ENCODE data around the gene COPS3.

DNA sequence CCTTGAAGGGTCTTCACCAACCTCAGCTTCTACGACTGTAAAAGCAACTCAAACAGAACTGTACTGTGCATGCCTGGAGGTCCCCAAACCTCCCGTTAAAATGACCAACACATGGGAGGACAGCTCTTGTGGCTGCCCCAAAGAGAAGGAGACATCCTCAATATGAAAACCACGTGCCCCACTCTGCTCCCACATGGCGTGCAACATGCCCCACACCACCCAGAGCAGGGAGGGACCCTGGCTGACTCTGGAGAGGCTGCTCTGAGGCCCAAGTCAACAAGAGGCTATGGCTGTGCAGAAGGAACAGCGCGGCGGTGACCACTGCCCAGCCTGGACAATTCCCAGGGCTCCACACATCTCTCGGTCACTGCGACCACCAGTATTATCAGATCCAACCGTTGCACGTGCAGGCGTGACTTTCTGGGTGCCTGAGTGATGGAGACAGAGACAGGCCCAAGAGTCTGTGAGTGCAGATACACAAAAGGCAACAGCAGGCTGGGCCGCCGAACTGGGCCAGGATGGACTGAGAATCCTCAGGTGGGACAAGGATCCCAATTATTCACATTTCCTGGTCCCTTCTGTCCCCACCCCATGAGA, 76.3 kb downstream of the COPS3 start:
- no peak for TF ChIP-seq POLR2A (IDR thresholded peaks at IDR 0.05)
- TF ChIP-seq, protein P1, sequence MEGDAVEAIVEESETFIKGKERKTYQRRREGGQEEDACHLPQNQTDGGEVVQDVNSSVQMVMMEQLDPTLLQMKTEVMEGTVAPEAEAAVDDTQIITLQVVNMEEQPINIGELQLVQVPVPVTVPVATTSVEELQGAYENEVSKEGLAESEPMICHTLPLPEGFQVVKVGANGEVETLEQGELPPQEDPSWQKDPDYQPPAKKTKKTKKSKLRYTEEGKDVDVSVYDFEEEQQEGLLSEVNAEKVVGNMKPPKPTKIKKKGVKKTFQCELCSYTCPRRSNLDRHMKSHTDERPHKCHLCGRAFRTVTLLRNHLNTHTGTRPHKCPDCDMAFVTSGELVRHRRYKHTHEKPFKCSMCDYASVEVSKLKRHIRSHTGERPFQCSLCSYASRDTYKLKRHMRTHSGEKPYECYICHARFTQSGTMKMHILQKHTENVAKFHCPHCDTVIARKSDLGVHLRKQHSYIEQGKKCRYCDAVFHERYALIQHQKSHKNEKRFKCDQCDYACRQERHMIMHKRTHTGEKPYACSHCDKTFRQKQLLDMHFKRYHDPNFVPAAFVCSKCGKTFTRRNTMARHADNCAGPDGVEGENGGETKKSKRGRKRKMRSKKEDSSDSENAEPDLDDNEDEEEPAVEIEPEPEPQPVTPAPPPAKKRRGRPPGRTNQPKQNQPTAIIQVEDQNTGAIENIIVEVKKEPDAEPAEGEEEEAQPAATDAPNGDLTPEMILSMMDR (IDR thresholded peaks at IDR 0.05): no peak
